Hematopoietic multipotent progenitor cell treated with erythropoietin and hydrocortisone succinate and interleukin-3 and kit ligand, for 17 days (in vitro differentiated cells): ENCODE results near the gene TMEM143.
"Not testable (repeated sequence)": the region's sequence is repeated elsewhere in the genome, so short reads cannot be mapped to it uniquely, and the experiment has no call there.

ENCODE experiments used
- DNase-seq: peaks from one replicate; pipeline ENCODE4 v3.0.0-alpha.2; 2015; ENCODE audit warnings: low spot score

Gene TMEM143

DNA sequence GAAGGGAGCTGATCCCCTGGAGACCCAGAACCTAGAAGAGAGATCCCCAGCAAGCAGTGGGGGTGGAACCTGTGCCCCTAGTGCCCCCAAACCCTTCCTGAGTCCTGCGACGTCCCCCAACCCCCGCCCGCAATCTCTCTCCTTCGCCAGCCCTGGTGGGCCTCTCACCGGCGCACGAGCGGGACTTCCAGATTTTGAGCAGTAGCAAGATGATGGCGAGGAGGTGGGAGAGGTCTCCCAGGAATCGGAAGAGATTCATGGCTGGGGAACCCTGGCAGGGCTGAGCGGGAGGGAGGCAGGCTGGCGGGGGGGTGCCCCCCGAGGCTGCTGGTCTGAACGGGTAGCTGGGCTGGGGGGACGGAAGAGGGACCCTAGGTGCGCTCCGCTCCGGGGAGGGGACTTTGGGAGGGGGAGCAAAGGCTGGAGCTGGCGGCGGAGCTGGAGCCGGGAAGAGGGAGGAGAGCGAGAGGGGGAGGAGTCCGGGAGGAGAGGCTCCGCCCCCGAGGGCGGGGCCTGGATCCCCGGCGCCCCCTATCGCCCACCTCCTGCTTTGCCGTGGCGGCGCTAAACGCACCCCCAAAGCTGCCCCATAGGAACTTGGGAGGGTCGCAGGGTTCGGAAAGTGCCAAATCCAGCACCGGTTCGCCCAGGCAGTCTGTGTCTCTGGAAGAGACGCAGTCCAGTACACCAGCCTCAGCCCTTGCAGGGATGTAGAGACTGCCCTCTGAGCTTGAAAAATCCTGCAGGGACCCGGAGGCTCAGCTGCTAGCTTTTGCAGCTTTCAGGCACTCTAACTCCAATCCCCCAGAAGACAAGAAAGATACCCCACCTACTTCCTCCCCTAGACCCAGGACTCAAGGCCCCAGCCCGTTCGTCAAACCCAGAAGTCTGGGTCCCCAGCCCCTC, 27.6 kb upstream of the TMEM143 start, which contains the start of gene KDELR1:
KDELR1 (minus strand) TSS at position 452 of the 906 bp plus-strand sequence; CDS start at position 259, 193 bp downstream.
- DNase-seq = peak; percentile 83

DNA sequence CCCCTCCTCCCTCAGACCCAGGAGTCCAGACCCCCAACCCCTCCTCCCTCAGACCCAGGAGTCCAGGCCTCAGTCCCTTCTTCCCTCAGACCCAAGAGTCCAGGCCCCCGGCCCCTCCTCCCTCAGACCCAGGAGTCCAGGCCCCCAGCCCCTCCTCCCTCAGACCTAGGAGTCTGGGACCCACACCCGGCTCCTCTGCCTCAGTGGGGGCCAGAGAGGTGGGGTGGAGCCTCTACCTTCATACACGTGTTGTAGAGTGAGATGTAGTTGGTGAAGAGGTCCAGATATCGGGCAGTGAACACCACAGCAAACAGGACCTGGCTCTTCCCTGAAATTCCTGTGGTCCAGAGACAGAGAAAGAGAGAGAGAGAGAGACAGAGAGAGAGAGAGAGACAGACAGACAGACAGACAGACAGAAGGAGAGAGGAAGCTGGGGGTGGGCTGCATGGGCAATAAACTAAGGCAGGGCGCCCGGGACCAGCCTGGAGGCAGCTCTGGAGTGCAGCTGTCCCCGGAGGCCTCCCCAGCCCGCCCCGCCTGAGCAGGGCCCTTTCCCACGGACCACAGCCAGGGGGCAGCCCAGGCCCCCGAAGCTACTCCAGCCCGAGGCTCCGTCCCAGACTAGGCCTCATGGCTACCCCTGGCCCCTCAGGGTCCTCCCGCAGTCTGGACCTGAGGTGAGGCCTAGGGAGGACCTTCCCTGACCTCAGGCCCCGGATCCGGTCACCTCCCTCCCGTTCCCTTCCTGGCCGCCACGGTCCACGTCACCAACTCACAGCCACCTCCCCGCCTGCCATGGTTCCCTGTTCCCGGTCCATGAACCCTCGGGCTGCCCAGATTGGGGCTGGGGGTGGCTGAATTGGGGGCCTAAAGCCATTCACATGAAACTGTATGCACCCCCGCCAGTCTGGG, 26.7 kb upstream of the TMEM143 start:
- peak; percentile 71 for DNase-seq

DNA sequence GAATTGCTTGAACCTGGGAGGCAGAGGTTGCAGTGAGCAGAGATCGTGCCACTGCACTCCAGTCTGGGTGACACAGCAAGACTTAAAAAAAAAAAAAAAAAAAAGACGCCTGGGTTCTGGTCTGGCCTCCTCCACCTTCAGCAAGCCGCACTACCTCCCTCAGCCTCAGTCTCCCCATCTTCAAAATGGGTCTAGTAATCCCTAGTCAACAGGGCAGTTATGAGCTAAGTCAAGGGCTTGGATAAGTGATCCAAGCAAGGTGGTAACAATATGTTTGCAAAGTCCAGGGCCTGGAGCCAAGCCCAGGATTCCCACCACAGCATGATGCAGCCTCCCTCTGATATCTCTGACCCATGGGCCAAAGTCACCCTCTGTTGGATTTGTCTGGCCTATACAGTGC, 23.2 kb upstream of the TMEM143 start:
- no peak for DNase-seq

DNA sequence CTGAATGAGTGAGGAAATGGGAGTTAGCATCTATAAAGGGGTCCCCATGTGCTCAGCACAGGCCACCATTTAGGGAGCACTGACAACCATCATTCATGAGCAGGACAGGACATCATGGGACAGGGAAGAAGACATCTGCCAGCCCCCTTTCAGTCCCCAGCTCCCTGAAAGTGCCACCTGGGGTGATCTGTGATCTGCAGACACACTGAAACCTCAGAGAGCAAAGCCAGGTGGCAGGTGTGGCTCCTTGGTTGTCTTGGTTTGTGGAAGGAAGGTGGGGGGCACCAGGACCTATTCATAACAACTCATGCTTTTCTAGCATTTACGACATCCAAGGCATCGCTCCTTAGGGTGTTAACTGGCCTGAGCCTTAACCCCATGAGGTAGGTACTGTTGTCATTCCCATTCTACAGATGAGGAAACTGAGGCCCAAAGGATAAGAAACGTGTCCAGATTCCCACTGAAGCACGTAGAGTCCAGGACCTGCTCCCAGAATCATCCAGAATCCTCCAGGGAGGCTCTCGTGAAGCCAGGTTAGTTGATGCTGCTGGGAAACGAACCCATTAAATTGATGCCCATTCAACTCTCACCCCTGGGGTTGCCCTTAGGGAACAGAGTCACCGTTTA, 21.8 kb upstream of the TMEM143 start:
- no peak for DNase-seq

DNA sequence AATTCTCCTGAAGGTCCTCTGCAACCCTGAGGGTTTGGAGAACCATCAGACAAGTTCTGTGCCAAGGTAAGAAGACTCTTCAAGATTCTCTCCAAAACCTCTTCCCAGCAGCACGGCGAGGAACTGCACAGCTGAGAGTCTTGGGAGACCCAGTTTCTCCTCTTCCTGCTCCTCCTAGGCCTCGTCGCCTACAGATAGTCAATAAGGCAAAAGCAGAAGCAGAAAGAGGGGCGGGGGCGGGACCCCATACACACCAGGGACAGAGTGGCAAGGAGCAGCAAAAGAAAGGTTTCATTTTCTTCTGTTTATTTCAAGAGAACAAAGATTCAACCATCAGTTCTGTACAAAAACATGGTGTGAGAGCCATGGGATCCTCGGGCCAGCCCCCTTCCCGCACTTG, 18.5 kb upstream of the TMEM143 start:
- no peak for DNase-seq

DNA sequence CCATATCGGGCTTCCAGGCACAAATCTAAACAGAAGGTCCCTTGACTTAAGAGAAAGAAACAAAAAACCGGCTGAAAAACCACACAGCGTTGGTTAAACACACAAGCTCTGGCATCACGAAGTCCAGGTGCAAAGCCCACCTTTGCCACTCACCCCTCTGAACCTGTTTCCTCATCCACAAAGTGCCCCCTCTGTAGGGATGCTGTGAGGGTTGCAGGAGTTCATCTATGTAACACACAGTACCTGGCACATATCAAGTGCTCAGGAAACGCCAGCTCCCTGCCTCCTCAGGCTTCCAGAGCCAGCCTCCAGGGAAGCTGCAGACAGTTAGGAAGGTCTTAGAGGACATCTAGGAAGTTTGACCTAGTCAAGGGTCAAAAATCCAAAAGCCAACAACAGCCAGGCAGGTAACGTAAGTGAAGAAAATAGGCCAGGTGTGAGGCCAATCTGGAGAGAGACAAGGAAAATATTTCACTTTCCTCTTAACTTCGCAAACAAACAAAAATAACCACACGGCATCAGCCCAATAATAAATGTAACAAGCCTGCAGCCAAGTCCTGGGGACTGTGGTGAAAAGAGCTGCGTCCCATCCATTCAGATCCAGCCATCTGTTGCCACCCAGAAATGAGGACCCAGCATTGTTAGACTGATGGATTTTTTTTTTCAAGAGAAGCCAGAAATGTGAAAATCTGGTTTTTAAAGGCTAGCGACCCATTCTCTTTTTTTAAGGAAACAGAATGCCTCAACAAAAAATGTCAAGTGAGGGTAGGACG, 17.6 kb upstream of the TMEM143 start:
- DNase-seq = no peak

DNA sequence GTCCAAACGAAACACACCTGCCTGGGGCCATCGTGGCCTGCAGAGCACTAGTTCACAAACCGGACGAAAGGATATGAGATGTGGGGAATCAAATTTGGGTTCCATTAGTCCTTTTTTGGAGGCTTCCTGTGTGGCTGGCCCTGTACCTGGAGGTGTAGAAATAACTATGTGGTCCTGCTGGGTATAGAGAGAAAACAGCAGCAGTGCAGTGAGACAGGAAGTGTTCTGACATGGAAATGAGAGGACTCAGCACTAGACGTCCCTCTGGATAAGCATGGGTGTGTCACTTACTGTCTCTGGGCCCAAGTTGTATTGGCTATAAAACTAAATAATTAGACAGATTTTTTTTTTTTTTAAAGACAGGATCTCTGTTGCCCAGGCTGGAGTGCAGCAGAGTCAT, 15.3 kb upstream of the TMEM143 start:
- no peak for DNase-seq

DNA sequence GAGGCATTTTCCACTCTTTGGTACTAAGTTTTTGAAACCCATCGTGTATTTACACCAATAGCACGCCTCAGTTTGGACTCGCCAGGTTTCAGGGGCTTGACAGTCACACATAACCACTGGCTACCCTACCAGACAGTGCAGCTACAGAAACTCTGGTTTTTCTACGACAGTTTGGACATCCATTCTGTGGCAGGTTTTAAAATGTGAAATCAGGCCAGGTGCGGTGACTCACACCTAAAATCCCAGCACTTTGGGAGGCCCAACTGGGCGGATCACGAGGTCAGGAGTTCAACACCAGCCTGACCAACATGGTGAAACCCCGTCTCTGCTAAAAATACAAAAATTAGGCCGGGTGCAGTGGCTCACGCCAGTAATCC, 14.4 kb upstream of the TMEM143 start:
- no peak for DNase-seq

DNA sequence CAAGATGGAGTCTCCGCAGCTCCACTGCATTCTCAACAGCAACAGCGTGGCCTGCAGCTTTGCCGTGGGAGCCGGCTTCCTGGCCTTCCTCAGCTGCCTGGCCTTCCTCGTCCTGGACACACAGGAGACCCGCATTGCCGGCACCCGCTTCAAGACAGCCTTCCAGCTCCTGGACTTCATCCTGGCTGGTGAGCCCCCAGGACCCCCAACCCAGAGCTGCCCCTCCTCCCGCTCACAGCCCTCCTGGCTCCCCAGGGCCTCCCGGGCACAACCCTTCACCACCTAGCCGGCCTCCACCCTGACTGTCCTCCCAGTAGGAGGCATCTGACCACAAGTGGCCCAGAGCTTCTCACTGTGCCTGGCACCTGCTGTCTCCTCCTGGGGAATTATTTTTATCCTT, 9.8 kb upstream of the TMEM143 start:
- DNase-seq = no peak

DNA sequence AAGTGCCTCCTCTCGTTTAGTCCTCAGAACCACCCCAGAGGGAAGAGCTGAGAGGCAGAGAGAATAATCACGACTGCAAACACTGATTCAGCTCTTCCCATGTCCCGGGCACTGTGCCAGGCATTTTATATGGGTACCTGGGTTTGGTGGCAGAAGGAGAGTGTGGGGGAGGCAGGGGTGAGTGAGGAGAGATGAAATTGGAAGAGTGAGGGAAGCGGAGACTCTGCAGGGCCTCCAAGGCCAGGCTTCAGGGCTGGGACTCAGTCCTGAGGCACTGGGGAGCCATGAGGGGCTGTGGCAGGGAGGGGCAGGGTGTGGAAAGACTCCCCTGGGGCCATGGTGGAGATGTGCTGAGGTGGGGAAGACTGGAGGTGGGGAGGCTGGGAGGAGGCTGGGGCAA, 9.2 kb upstream of the TMEM143 start:
- no peak for DNase-seq

DNA sequence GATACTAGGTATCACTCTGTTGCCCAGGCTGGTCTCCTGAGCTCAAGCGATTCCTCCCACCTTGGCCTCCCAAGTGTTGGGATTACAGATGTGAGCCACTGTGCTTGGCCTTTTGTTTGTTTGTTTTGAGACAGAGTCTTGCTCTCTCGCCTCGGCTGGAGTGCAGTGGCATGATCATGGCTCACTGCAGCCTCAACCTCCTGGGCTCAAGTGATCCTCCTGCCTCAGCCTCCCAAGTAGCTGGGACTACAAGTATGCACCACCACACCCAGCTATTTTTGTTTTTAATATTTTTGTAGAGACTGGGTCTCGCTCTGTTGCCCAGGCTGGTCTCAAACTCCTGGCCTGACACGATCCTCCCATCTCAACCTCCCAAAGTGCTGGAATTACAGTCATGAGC, 8.0 kb upstream of the TMEM143 start:
- DNase-seq = not testable (repeated sequence)

DNA sequence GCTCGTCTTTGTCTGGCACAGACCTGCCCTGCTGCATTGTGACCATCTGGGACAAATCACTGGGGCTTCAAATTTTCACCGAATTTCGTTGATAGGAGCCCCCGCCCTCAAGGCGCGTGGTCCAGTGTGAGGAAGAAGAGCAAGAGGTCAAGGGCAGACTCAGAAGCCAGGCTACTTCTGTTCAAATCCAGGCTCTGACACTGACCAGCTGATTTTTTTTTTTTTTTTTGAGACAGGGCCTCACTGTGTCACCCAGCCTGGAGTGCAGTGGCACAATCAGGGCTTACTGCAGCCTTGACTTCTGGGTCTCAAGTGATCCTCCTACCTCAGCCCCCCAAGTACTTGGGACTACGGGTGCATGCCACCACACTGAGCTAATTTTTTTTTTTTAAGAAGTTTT, 7.6 kb upstream of the TMEM143 start:
- no peak for DNase-seq

DNA sequence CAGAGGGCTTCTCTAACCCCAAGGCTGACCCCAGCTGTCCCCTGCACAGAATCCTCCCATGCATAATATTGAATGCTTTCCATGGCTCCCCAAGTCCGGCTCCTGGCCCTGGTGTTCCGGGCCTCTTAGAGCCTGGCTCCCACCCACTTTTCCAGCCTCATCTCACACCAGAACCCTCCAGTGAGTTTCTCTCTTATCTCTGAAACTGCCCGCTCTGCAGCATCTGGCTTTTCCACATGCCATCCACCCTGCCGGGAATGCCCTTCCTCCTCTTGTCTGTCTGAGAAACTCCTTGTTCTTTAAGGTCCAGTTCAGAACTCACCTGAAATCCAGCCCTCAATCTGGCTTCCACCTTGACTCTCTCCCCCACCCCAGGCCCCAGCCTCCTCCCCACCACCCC, 7.2 kb upstream of the TMEM143 start:
- no peak for DNase-seq

DNA sequence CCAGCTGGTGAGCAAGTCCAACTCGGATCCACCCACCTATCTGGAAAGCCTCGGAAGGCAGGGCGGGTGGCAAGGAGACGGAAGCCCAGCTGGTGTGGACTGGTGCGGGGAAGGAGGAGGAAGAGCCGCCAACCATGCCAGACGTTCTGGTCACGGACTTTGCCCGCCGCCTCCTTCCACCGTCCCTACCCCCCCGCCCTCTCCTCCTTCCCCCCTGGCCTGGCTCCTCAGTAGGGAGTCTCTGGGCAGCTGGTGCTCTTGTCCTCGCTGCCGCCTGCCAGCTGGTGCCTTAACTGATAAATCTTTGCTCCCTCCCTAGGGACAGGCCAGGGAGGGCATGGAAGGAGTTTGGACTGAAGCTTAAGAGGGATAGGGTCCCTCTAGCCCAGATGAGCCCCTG, 5.2 kb upstream of the TMEM143 start:
- no peak for DNase-seq

DNA sequence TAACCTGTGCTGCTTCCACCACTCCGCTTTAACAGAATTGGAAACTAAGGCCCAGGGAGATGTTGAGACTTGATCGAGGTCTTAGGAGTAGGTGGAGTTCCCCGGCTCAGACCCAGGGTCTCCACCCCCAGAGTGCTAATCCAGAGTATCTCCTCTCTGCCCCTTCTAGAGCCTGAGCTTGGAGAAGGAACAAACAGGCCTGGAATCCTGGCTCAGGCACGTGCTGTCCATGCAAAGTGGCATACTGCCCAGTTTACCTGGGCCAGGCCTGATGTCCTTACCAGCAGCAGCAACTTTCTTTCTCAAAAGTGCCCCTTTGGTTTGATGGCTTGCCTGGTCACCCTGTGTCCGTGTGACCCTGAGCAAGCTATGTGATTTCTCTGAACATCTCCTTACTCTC, 4.1 kb upstream of the TMEM143 start:
- no peak for DNase-seq

DNA sequence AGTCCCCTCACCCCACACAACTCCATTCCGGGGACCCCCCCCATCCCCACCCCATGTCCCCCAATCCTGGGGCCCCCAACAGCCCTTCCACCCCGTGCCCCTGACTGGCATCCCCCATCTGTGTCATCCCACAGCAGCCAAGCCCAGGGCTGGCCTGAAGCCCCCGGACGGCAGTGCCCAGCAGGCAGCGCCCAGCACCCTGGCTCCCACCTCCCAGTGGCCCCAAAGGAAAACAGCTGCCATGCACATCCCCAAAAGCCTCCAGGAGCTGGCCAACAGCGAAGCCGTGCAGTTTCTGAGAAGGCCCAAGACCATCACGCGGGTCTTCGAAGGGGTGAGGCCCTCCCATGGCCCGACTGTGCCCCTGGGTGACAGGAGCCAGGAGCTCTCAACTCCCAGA, 1.9 kb upstream of the TMEM143 start:
- no peak for DNase-seq

DNA sequence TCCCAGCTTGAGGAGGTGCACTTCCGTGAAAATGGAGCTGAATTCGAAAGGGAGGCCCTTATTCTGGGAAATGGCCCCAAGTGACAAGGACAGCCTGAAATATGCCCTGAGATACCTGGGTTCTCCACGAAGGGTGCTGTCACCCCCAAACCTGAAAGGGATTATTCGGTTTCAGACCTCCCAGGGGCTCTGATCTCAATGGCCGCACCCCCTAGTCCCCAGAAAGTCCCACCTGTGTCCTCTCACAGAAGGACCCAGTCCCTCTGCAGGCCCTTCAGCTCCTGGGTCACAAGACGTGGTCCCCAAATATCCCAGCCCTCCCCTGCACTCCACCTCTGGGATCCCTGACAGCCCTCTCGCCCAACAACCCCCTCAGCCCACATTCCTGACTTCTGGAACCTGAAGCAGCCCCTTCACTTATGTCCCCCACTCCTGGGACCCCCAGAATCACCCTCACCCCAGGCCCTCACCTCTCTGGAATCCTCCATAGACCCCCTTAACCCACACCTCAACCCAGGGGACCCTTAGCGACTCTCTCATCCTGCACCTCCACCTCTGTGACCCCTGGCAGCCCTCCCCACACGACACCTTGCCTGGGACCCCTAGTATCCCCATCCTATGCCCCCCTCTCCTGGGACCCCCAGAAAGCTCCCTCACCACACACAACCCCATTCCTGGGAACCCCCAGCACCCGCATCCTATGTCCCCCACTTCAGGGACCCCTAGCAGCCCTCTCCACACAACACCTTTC, 1.0 kb upstream of the TMEM143 start:
- no peak for DNase-seq

DNA sequence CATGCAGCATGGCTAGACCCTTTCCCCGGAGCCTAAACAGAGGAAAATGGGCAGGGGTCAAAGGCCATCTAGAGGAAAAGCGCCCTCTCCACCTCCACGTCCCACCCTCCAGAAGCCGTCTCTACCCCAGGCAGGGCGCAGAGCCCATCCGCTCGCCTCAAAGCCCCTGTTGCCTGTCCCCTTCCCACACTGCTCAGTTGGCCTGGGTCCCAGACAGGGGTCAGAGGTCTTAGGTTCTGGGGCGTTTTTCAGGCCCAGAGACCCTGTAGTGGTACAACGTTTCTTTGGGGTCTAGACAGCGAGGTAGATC, 285 bp downstream of the TMEM143 start:
- DNase-seq = no peak

DNA sequence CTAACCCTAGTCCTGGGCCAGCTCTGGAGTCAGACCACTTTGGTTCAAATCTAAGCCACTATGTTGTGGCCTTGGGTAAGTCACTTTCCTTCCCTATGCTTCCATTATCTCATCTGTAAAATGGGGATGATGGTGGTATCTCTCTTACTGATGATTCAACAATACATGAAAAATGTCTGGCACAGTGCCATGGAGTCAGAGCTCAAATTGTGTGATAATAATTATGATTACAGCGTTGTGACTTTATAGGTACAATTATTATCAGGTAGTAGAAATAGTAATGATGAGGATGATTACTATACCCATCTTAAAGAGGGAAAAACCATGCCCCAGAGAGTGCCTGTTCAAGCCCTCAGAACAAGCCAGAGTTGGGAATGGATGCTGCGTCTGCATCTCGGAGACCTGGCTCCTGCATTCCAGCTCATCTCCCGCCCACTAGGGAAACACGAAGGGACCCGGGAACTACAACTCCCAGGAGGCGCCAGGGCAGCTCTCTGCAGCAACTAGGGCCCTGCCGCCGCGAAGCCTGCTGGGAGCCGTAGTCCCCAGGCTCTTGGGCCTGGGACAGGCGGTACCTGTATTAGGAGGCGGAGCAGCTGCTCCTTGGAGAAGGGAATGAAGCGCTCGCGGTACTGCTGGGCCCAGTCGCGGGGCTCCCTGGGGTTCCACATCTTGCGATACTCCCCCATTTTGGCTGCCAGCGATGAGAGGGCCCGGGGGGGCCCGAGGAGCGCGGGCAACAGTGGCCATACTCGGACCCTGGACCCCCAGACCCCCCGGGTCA, 832 bp downstream of the TMEM143 start:
- DNase-seq = peak; percentile 93

DNA sequence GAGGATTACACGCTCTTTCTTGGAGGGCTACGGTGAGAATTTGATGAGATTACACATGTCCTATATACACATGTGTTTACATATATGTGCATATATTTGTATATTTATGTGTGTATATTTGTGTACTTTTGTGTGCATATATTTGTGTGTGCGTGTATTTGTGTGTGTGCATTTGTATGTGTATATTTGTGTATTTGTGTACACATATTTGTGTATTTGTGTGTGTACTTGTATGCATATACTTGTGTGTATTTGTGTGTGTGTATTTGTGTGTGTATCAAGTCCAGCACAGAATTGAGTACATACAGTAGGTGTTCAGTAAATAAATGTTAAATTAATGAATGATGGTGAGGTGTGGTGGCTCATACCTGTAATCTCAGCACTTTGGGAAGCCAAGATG, 1.8 kb downstream of the TMEM143 start:
- DNase-seq = no peak
